Prostate gland (tissue), 2 donors: ENCODE data around the gene MAD1L1. TPM values are rescaled to one million over a fixed set of nuclear protein-coding genes. Genes with fewer than 3 reads are reported as not detected.

Source experiments
- DNase-seq: peaks from one replicate; pipeline ENCODE4 v3.0.0-alpha.2; 2019; ENCODE audit warnings: low spot score
- H3K27ac ChIP-seq, 2 donors: fragments of 200-600 bp; sonication (generic); 2 replicates each; pipeline ENCODE4 v1.5.1; 2017 to 2019
- H3K27me3 ChIP-seq: fragments of 200-600 bp; sonication (generic); replicated peaks from 2 replicates; pipeline ENCODE4 v1.5.1; 2019; ENCODE audit not compliant: insufficient read depth
- H3K36me3 ChIP-seq, 2 donors: fragments of 200-600 bp; sonication (generic); 1 replicate in 1 of 2; 2 replicates in 1 of 2; pipeline versions ENCODE4 v1.5.1 to v1.8.1; 2017 to 2019
- H3K4me1 ChIP-seq: fragments of 200-600 bp; sonication (generic); replicated peaks from 2 replicates; pipeline ENCODE4 v1.5.1; 2019
- H3K4me3 ChIP-seq, 2 donors: fragments of 200-600 bp; sonication (generic); 2 replicates each; pipeline ENCODE4 v1.5.1; 2017 to 2019
- H3K9me3 ChIP-seq: fragments of 200-600 bp; sonication (generic); 2 replicates; pipeline ENCODE4 v1.5.1; 2017
- CTCF ChIP-seq, 4 experiments: fragments of 200-600 bp in 2 of 4; fragments of 450-650 bp in 2 of 4; sonication (generic) in 2 of 4; IDR thresholded peaks; 1 replicate in 3 of 4; 2 replicates in 1 of 4; pipeline ENCODE4 v1.5.1; 2016 to 2019; ENCODE audit warnings: antibody characterized with exemption in 4 of 4, mild to moderate bottlenecking in 2 of 4, moderate library complexity in 2 of 4
- POLR2A ChIP-seq: fragments of 450-650 bp; IDR thresholded peaks from one replicate; pipeline ENCODE4 v1.6.1; 2016; ENCODE audit warnings: antibody characterized with exemption, mild to moderate bottlenecking
- POLR2AphosphoS5 ChIP-seq: sonication (generic); formaldehyde crosslinking; IDR thresholded peaks from one replicate; pipeline ENCODE4 v1.6.1; 2017; ENCODE audit warnings: antibody characterized with exemption
- WGBS: methylation state at CpG from one replicate; pipeline ENCODE4 v1.1.5; 2018; 5-methylcytosine and 5-hydroxymethylcytosine counted together
- intact Hi-C: fragments of 100-400 bp; cut with DNase I; formaldehyde crosslinking; loops from one replicate; pipeline ENCODE4 v1.14.2; 2022
- total RNA-seq, 2 donors: library from RNA; depleted of rRNA; stranded (reverse); fragments of >200 nt; gene quantifications; one replicate each; pipeline ENCODE4 v1.1.0, GENCODE V29; 2016

Gene MAD1L1
- total RNA-seq, 2 donors from 2014 or later, result 79.3 to 91.9 TPM

GRCh38 chr7:2011266-2012043 is 221.3 kb downstream of the MAD1L1 start:
- Histone ChIP-seq H3K4me3 (no peak overlapping the region), H3K9me3 (no peaks in the 10 kb centered on the region), H3K27me3 (no peaks in the 10 kb centered on the region), H3K4me1 (no peaks in the 10 kb centered on the region), H3K27ac (no peak overlapping the region), H3K36me3 (no peaks in the 10 kb centered on the region)
- WGBS, result 95% methylated on average over 17 of the region's 17 CpGs
- DNase-seq, result no peak
- intact Hi-C loops, result no loop called here
- TF ChIP-seq POLR2A (no peak), CTCF (IDR thresholded peaks at IDR 0.05) (no peak), POLR2AphosphoS5 (no peak)

GRCh38 chr7:2010551-2011265 is 222.0 kb downstream of the MAD1L1 start:
- Histone ChIP-seq H3K4me3 (no peak overlapping the region), H3K4me1 (no peaks in the 10 kb centered on the region), H3K36me3 (no peaks in the 10 kb centered on the region), H3K9me3 (no peaks in the 10 kb centered on the region), H3K27me3 (no peaks in the 10 kb centered on the region), H3K27ac (no peak overlapping the region)
- 91% methylated on average over 29 of the region's 29 CpGs for WGBS
- TF ChIP-seq POLR2A, result no peak
- no peak for TF ChIP-seq CTCF (IDR thresholded peaks at IDR 0.05)
- TF ChIP-seq POLR2AphosphoS5, result no peak
- intact Hi-C loops, result no loop called here
- DNase-seq, result no peak

GRCh38 chr7:2010101-2010500 is 222.6 kb downstream of the MAD1L1 start:
- H3K9me3 ChIP-seq, result no peaks in the 10 kb centered on the region
- H3K4me1 ChIP-seq, result no peaks in the 10 kb centered on the region
- 86% methylated on average over 17 of the region's 17 CpGs for WGBS
- no peak overlapping the region for H3K4me3 ChIP-seq
- DNase-seq, result no peak
- TF ChIP-seq POLR2A (no peak), POLR2AphosphoS5 (no peak), CTCF (IDR thresholded peaks at IDR 0.05) (no peak)
- intact Hi-C loops, result no loop called here
- no peaks in the 10 kb centered on the region for H3K27me3 ChIP-seq
- no peak overlapping the region for H3K27ac ChIP-seq
- H3K36me3 ChIP-seq, result no peaks in the 10 kb centered on the region

- 65% methylated on average over 16 of the region's 16 CpGs for WGBS
- intact Hi-C loops, result no loop called here
- no peaks in the 10 kb centered on the region for H3K36me3 ChIP-seq
- H3K27me3 ChIP-seq, result no peaks in the 10 kb centered on the region
- H3K4me3 ChIP-seq, result no peak overlapping the region
- no peaks in the 10 kb centered on the region for H3K4me1 ChIP-seq
- no peaks in the 10 kb centered on the region for H3K9me3 ChIP-seq
- DNase-seq, result no peak
- no peak overlapping the region for H3K27ac ChIP-seq
- TF ChIP-seq POLR2A (no peak), CTCF (IDR thresholded peaks at IDR 0.05) (no peak), POLR2AphosphoS5 (no peak)
Observed at GRCh38 chr7:2009541-2010001, 223.2 kb downstream of the MAD1L1 start.
